ENCODE data around the gene ATP6V0A4.

GRCh38 chr7:138738551-138739335 lies 59.3 kb downstream of the ATP6V0A4 start:
- TF ChIP-seq CTCF (IDR thresholded peaks at IDR 0.05) (peak; percentile 76 to 93 (median 90)), POLR2A (IDR thresholded peaks at IDR 0.05) (no peak)
